Measurements from ENCODE around the gene EZR. TPM values are rescaled to one million over a fixed set of nuclear protein-coding genes. Genes with fewer than 3 reads are reported as not detected.

EZR gene
- total RNA-seq, 3 donors from 2014 or later, result 29.1 to 154 (median 59.3) TPM

DNA sequence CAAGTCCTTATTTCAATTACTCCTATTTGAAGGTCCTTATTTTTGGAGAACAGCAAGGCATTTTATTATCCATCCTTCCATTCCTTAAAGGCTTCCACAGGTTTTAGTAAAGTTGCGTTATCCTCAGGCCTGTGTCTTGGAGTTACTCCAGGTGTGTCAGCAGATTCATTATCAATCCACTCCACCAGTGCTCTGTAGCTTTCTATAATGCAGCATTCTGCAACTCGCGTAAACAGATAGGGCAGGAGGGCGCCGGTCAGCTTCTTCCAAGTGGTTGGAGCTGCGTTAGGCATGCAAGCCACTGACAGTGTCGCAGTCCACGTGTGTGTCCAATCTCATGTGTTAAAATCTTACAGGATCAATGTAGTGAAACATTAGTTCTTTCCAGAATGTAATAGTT is 93.5 kb downstream of the EZR start:
- no peaks in the 10 kb centered on the region for H3K4me1 ChIP-seq
- no peaks in the 10 kb centered on the region for H3K27me3 ChIP-seq
- TF ChIP-seq, protein P1, sequence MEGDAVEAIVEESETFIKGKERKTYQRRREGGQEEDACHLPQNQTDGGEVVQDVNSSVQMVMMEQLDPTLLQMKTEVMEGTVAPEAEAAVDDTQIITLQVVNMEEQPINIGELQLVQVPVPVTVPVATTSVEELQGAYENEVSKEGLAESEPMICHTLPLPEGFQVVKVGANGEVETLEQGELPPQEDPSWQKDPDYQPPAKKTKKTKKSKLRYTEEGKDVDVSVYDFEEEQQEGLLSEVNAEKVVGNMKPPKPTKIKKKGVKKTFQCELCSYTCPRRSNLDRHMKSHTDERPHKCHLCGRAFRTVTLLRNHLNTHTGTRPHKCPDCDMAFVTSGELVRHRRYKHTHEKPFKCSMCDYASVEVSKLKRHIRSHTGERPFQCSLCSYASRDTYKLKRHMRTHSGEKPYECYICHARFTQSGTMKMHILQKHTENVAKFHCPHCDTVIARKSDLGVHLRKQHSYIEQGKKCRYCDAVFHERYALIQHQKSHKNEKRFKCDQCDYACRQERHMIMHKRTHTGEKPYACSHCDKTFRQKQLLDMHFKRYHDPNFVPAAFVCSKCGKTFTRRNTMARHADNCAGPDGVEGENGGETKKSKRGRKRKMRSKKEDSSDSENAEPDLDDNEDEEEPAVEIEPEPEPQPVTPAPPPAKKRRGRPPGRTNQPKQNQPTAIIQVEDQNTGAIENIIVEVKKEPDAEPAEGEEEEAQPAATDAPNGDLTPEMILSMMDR (IDR thresholded peaks at IDR 0.05), result no peak
- TF ChIP-seq POLR2A (IDR thresholded peaks at IDR 0.05) (no peak), POLR2AphosphoS5 (IDR thresholded peaks at IDR 0.05) (no peak)
- no peaks in the 10 kb centered on the region for H3K36me3 ChIP-seq
- DNase-seq (ENCODE audit: low spot score in 2 of 2), result no peak
- H3K4me3 ChIP-seq, result no peak overlapping the region
- intact Hi-C loops (cut with DNase I; ENCODE audit: low total_unique reads), result no loop called here
- H3K9me3 ChIP-seq, result no peaks in the 10 kb centered on the region
- H3K27ac ChIP-seq, result no peak overlapping the region

DNA sequence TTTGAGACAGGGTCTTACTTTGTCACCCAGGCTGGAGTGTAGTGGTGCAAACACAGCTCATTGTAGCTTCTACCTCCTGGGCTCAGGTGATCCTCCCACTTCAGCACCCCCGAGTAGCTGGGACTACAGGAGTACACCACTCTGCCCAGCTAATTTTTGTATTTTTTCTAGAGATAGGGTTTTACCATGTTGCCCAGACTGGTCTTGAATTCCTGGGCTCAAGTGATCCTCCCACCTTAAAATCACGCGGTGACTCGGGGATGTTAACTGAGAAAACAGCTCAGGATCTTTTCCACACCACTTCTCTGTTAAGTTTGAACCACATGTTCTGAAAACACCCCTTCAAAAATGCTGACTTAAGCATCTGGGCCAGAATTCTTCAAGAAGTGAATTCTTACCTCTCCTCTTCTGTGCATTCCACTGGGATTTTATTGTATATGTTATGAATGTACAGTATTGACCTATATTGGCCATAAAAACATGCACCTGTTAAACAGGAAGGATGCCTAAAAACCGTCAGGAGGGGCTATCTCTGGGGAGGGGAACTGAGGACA is 96.9 kb downstream of the EZR start:
- Histone ChIP-seq H3K27ac (no peak overlapping the region), H3K36me3 (no peaks in the 10 kb centered on the region), H3K4me1 (no peaks in the 10 kb centered on the region), H3K9me3 (no peaks in the 10 kb centered on the region), H3K27me3 (no peaks in the 10 kb centered on the region), H3K4me3 (no peak overlapping the region)
- no peak for DNase-seq (ENCODE audit: low spot score in 2 of 2)
- no peak for TF ChIP-seq POLR2AphosphoS5 (IDR thresholded peaks at IDR 0.05)
- no peak for TF ChIP-seq POLR2A (IDR thresholded peaks at IDR 0.05)
- TF ChIP-seq, protein P1 (IDR thresholded peaks at IDR 0.05), result no peak
- intact Hi-C loops (cut with DNase I; ENCODE audit: low total_unique reads), result no loop called here

DNA sequence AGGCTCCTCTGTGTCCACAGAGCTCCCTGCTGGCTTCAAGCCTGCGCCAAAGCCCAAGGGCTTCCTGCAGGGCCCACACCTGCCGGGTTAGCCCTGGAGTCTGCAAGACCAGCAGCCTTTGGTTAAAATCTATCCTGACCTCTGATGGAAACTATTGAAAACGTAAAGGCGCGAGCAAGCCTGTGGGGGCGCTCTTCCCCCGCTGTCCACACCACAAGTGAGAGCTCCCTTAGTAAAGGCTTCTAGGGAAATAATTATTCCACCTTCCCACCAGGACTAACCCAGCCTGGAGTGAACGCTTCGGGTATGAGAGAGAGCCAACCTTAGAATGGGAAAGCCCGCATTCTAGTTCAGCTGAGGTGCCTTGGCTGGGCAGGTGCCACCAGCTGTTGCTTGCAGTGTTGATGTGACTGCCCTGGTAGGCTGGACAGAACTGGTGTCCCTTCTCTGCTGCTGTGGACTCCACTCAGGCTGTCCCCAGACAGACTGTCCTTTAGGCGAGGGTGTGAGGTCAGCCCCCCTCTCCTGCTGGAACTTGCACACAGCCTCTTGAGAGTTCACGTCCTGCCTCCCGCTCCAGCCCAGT is 100.6 kb downstream of the EZR start:
- Histone ChIP-seq H3K27me3 (no peaks in the 10 kb centered on the region), H3K9me3 (no peaks in the 10 kb centered on the region), H3K36me3 (no peaks in the 10 kb centered on the region), H3K4me3 (no peak overlapping the region), H3K27ac (no peak overlapping the region), H3K4me1 (no peaks in the 10 kb centered on the region)
- TF ChIP-seq POLR2A (IDR thresholded peaks at IDR 0.05), result no peak
- TF ChIP-seq, protein P1 (IDR thresholded peaks at IDR 0.05), result no peak
- TF ChIP-seq POLR2AphosphoS5 (IDR thresholded peaks at IDR 0.05), result no peak
- intact Hi-C loops (cut with DNase I; ENCODE audit: low total_unique reads), result no loop called here
- no peak for DNase-seq (ENCODE audit: low spot score in 2 of 2)

DNA sequence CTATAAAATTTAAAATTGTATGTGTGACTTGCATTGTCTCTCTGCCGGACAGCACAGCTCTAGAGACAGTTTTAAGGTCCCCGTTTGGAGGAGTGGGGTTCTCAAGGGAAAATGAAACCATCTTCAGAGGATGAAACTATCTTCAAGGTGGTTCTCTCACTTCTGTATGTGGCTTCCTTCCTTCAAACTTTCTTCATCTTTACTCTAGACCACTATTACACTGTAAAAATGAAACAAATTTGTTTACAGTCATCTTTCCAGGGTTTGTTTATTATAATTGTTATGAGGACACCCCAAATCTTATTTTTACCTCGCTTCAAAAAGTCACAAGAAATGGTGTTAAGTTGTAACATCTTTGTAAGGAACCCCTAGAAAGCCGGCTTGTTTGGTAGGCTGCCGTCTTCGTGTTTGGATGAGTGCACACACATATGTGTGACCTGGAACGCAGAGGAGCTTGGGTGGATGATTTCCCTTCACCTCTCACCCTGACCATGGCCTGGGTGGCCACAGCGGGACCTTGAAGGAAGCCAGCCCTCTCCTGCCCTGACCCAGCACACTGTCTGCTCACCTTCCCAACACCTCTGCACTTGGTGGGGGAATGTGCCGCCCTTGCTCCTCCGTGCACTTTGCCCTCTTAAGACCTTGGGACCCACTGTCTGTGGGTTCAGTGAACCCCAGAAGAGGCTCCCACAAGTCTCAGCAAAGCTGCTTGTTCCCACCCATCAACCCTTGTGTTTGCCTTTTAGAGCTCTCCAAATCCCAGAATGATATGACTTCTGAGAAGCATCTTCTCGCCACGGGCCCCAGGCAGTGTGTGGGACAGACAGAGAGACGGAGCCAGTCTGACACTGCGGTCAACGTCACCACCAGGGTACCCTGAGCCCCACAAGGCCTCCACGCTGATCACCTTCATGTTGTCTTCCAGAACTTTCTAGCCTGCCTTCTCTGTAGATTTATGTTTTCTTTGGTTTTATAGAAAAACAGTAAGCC is 101.5 kb downstream of the EZR start:
- H3K27ac ChIP-seq, result no peak overlapping the region
- intact Hi-C loops (cut with DNase I; ENCODE audit: low total_unique reads), result no loop called here
- H3K27me3 ChIP-seq, result no peaks in the 10 kb centered on the region
- no peaks in the 10 kb centered on the region for H3K4me1 ChIP-seq
- no peak overlapping the region for H3K4me3 ChIP-seq
- TF ChIP-seq, protein P1 (IDR thresholded peaks at IDR 0.05), result no peak
- TF ChIP-seq POLR2AphosphoS5 (IDR thresholded peaks at IDR 0.05) (no peak), POLR2A (IDR thresholded peaks at IDR 0.05) (no peak)
- no peaks in the 10 kb centered on the region for H3K9me3 ChIP-seq
- H3K36me3 ChIP-seq, result no peaks in the 10 kb centered on the region
- no peak for DNase-seq (ENCODE audit: low spot score in 2 of 2)

Other genes starting within 250 kb of the EZR start
- 10 to 100 TPM; 48.2 to 76.1 (median 73.4) TPM for gene DYNLT1, start 174.6 kb downstream of the EZR start, total RNA-seq
- gene SYTL3, start 169.3 kb downstream of the EZR start, total RNA-seq, result 1 to 10 TPM; 5.2 to 8.0 (median 7.5) TPM
- gene RSPH3, start 180.8 kb upstream of the EZR start, total RNA-seq, result 10 to 100 TPM in 1 of 3 donors, 1 to 10 TPM in 2; 9.4 to 14.9 (median 9.5) TPM
- 1 to 10 TPM; 2.9 to 4.2 (median 4.1) TPM for gene TAGAP, start 225.6 kb upstream of the EZR start, total RNA-seq

Data from breast epithelium (tissue), 4 donors.